ENCODE results near the gene DNAJB14.

DNA sequence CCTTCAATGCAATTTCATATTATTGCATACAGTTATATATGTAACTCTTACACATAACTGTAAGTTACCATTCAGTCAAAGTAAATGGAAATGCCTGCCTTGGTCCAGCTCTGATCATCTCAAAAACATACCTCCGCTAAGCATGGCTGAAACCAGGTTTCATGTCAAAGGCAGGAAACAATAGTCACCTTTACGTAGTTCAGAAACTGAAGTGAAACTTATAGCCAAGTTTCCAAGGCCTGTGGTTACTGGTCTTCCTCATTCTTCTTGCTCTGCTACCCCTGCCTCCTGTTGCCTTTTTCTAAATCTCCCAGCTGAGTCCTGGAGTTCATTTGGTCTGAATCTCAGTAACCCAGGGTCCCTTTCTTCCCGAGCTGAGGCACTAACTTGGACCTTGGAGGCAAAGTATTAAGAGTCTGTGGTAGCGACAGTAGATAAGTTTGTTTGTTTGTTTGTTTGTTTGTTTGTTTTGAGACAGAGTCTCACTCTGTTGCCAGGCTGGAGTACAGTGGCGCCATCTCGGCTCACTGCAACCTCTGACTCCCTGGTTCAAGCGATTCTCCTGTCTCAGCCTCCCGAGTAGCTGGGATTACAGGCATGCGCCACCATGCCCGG lies 98.9 kb downstream of the DNAJB14 start:
- TF ChIP-seq, protein P1, sequence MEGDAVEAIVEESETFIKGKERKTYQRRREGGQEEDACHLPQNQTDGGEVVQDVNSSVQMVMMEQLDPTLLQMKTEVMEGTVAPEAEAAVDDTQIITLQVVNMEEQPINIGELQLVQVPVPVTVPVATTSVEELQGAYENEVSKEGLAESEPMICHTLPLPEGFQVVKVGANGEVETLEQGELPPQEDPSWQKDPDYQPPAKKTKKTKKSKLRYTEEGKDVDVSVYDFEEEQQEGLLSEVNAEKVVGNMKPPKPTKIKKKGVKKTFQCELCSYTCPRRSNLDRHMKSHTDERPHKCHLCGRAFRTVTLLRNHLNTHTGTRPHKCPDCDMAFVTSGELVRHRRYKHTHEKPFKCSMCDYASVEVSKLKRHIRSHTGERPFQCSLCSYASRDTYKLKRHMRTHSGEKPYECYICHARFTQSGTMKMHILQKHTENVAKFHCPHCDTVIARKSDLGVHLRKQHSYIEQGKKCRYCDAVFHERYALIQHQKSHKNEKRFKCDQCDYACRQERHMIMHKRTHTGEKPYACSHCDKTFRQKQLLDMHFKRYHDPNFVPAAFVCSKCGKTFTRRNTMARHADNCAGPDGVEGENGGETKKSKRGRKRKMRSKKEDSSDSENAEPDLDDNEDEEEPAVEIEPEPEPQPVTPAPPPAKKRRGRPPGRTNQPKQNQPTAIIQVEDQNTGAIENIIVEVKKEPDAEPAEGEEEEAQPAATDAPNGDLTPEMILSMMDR (IDR thresholded peaks at IDR 0.05): no peak
- TF ChIP-seq EZH2 (IDR thresholded peaks at IDR 0.05; ENCODE audit: borderline replicate concordance, insufficient read depth, low read depth, low read length, poor library complexity, severe bottlenecking): no peak
